Heart right ventricle (tissue), 16 donors: Measurements from ENCODE around the gene STX3. TPM values are rescaled to one million over a fixed set of nuclear protein-coding genes. Genes with fewer than 3 reads are reported as not detected.
"Not testable (repeated sequence)": the region's sequence is repeated elsewhere in the genome, so short reads cannot be mapped to it uniquely, and the experiment has no call there.

ENCODE experiments used
- ATAC-seq, 8 donors: fragments of 200-7000 bp; cut with Tn5 transposase; one replicate each; pipeline ENCODE4 v1.9.1; 2020; ENCODE audit warnings: mild to moderate bottlenecking in 8 of 8, moderate library complexity in 8 of 8, moderate number of reproducible peaks in 1 of 8
- DNase-seq, 2 donors: peaks; one replicate each; pipeline ENCODE4 v3.0.0-alpha.2; 2020
- H3K27ac ChIP-seq, 10 donors: fragments of 200-600 bp; sonication (generic) in 2 of 10; one replicate each; pipeline versions ENCODE4 v1.5.0 to v1.8.0; 2020 to 2022; ENCODE audit warnings: mild to moderate bottlenecking in 3 of 10
- H3K27me3 ChIP-seq, 7 donors: fragments of 200-600 bp; one replicate each; pipeline ENCODE4 v1.8.0; 2021 to 2022; ENCODE audit warnings: mild to moderate bottlenecking in 2 of 7
- H3K36me3 ChIP-seq, 9 donors: fragments of 200-600 bp; sonication (generic) in 1 of 9; one replicate each; pipeline versions ENCODE4 v1.5.0 to v1.8.0; 2020 to 2022; ENCODE audit warnings: mild to moderate bottlenecking in 2 of 9
- H3K4me1 ChIP-seq, 9 donors: fragments of 200-600 bp; sonication (generic) in 1 of 9; one replicate each; pipeline versions ENCODE4 v1.5.0 to v1.8.0; 2020 to 2022; ENCODE audit warnings: mild to moderate bottlenecking in 4 of 9
- H3K4me3 ChIP-seq, 10 donors: fragments of 200-600 bp; sonication (generic) in 2 of 10; one replicate each; pipeline versions ENCODE4 v1.5.0 to v1.8.0; 2020 to 2022; ENCODE audit warnings: mild to moderate bottlenecking in 7 of 10, moderate library complexity in 2 of 10
- H3K9me3 ChIP-seq, 11 donors: fragments of 200-600 bp in 10 of 11; sonication (generic) in 2 of 11; one replicate each; pipeline versions ENCODE4 v1.5.0 to v1.8.0; 2013 to 2022; ENCODE audit warnings: mild to moderate bottlenecking in 2 of 11, control low read depth in 1 of 11, moderate library complexity in 1 of 11
- CTCF ChIP-seq, 9 donors: fragments of 200-600 bp; sonication (generic) in 2 of 9; IDR thresholded peaks; one replicate each; pipeline versions ENCODE4 v1.5.0 to v1.8.0; 2021 to 2022; ENCODE audit warnings: antibody characterized with exemption in 9 of 9, mild to moderate bottlenecking in 5 of 9, moderate library complexity in 1 of 9
- WGBS, 2 donors: extraction: QIAGEN DNeasy Blood & Tissue Kit; methylation state at CpG; one replicate each; pipeline ENCODE4 v1.1.7; 2013; ENCODE audit warnings: inconsistent platforms in 1 of 2; 5-methylcytosine and 5-hydroxymethylcytosine counted together
- intact Hi-C, 10 donors: fragments of 100-400 bp; cut with DNase I; formaldehyde crosslinking; loops; one replicate each; pipeline versions ENCODE4 v1.11.1 to v1.14.2; 2022
- polyA plus RNA-seq, 2 donors: library from polyadenylated mRNA; stranded (reverse); fragments of 200-250 nt; gene quantifications; one replicate each; pipeline ENCODE4 v1.2.3, GENCODE V29; 2013
- total RNA-seq, 10 donors: library from RNA; stranded (reverse); fragmentation: NEBNext Ultra II Directional in 3 of 10; extraction: Animal tissue kit (Norgen Biotek cat#: 25700) in 3 of 10; gene quantifications; one replicate each; pipeline versions ENCODE4 v1.2.1 to v1.2.4, GENCODE V29; 2021 to 2023
- donor health status: Arrhythmogenic right ventricular cardiomyopathy.
- donor health status: ischemic (EF 13 %, LVEDD 7.1; RV severe dilation, severe dysfunction).
- donor health status: healthy with polysubstance abuse.
- donor health status: DM: no; HTN: yes; CAD: no.
- donor health status: DM: no; HTN: no; CAD: no.
- donor health status: ischemic (EF 25% LVEDD 6.9; RV normal size, moderate dysfunction).
- donor health status: ischemic (EF 25% LVEDD 5.7; RV mildly dilated, moderate dysfunction).
- donor health status: healthy.
- donor health status: DM: yes; HTN: yes; CAD: no.
- donor health status: Ischemic cardiomyopathy.
- donor health status: ischemic (EF 35%, LVEDD 5.7; RV mildly dilated, moderate dysfunction).
- donor health status: nonischemic (EF 11% LVEDD 7.7; RV severe dilation, severe dysfunction).
- donor health status: DM: yes; HTN: yes; CAD: no.
- donor health status: PGD.
- donor health status: ischemic (EF 29% LVEDD 5.4; RV normal size, mild dysfunction).
- donor health status: nonischemic (EF 23%, LVEDD 6.1; RV moderate dilation, normal function).

The STX3 gene
- total and polyA plus RNA-seq, 12 donors, result 5.4 to 12.8 (median 8.7) TPM

GRCh38 chr11:59783632-59784090 lies 28.5 kb downstream of the STX3 start:
- intact Hi-C loops, result no loop called here
- no peaks in the 10 kb centered on the region for H3K27me3 ChIP-seq
- H3K36me3 ChIP-seq, result peaks cover 0 to 30% (median 4%) of the 10 kb centered on the region in 9 donors
- H3K27ac ChIP-seq, result no peak overlapping the region
- no peak for ATAC-seq
- TF ChIP-seq CTCF (IDR thresholded peaks at IDR 0.05), result no peak
- no peak for DNase-seq
- H3K9me3 ChIP-seq, result no peaks in the 10 kb centered on the region
- whole genome bisulfite sequencing, 2 donors, result 73 to 85% methylated on average over 4 of the region's 4 CpGs
- peaks cover 0 to 33% (median 16%) of the 10 kb centered on the region in 9 donors for H3K4me1 ChIP-seq
- no peak overlapping the region for H3K4me3 ChIP-seq

- H3K4me3 ChIP-seq, ATAC-seq, DNase-seq, H3K27me3 ChIP-seq, intact Hi-C loops, H3K9me3 ChIP-seq: not testable (repeated sequence)
- Histone ChIP-seq H3K4me1 (peaks cover 0 to 33% (median 16%) of the 10 kb centered on the region in 9 donors), H3K36me3 (peaks cover 0 to 31% (median 8%) of the 10 kb centered on the region in 9 donors), H3K27ac (peak overlapping the region in 1 of 10 donors; percentile 13)
- 86 to 88% methylated on average over 5 of the region's 5 CpGs for WGBS, 2 donors
Measured at GRCh38 chr11:59784441-59784840, 29.3 kb downstream of the STX3 start.

GRCh38 chr11:59785818-59786217 lies 30.6 kb downstream of the STX3 start:
- ATAC-seq, result no peak
- no peaks in the 10 kb centered on the region for H3K9me3 ChIP-seq
- H3K27me3 ChIP-seq, result no peaks in the 10 kb centered on the region
- intact Hi-C loops, result no loop called here
- H3K27ac ChIP-seq, result peak overlapping the region in 1 of 10 donors; percentile 12
- H3K4me1 ChIP-seq, result peaks cover 0 to 33% (median 16%) of the 10 kb centered on the region in 9 donors
- no peak for DNase-seq
- H3K4me3 ChIP-seq, result no peak overlapping the region
- peaks cover 0 to 36% (median 17%) of the 10 kb centered on the region in 9 donors for H3K36me3 ChIP-seq
- no peak for TF ChIP-seq CTCF (IDR thresholded peaks at IDR 0.05)
- 82 to 90% methylated on average over 4 of the region's 4 CpGs for WGBS, 2 donors

DNA sequence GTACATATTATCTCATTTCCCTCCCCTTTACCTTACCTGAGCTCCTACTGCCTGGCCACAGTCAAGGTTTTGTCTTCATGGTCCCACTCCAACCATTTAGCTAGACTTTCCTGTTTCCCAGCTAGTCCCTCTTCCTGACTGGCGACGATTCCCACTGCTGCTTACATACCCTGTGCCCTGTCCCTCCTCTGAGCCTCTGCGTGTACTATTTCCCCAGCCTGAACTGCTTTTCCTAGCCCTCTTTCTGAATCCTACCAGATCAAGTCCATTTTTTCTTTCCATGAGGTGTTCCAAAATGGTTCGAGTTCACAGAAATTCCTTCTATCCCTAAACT lies 32.0 kb downstream of the STX3 start:
- intact Hi-C loops, result no loop called here
- Histone ChIP-seq H3K27ac (peak overlapping the region in 6 of 10 donors; percentile 2 to 45 (median 12)), H3K36me3 (peaks cover 0 to 49% (median 20%) of the 10 kb centered on the region in 9 donors), H3K4me1 (peaks cover 0 to 33% (median 16%) of the 10 kb centered on the region in 9 donors), H3K9me3 (no peaks in the 10 kb centered on the region), H3K4me3 (no peak overlapping the region), H3K27me3 (no peaks in the 10 kb centered on the region)
- 66 to 70% methylated on average over 4 of the region's 4 CpGs for WGBS, 2 donors
- DNase-seq (no peak), ATAC-seq (peak in 4 of 8 donors; percentile 9 to 53 (median 42))
- TF ChIP-seq CTCF (IDR thresholded peaks at IDR 0.05), result no peak

DNA sequence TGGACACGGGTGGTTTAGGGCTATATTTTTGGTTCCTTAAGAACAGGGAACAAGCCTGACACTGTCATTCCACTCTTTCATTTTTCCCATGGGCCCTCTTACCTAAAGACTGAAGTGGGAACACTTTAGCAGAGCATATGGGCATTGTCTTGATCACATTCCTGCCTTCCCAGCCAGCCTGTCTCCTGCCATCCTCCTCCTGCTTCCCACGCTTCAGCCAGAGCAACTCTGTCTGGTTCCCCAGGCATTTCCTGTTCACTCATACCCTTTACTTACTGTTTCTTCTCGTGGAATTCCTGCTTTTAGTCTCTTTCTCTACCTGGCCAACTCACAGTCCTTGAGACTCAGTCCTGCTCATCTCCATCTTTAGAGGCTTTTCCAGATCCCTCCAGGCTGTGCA lies 32.6 kb downstream of the STX3 start:
- WGBS, 2 donors, result 40 to 44% methylated on average over 3 of the region's 3 CpGs
- H3K4me3 ChIP-seq, result no peak overlapping the region
- ATAC-seq, result no peak
- peak overlapping the region in 4 of 10 donors; percentile 2 to 23 (median 12) for H3K27ac ChIP-seq
- no peak for DNase-seq
- H3K4me1 ChIP-seq, result peaks cover 0 to 33% (median 16%) of the 10 kb centered on the region in 9 donors
- H3K36me3 ChIP-seq, result peaks cover 0 to 55% (median 20%) of the 10 kb centered on the region in 9 donors
- H3K27me3 ChIP-seq, result no peaks in the 10 kb centered on the region
- intact Hi-C loops, result no loop called here
- TF ChIP-seq CTCF (IDR thresholded peaks at IDR 0.05), result no peak
- H3K9me3 ChIP-seq, result no peaks in the 10 kb centered on the region
